NT2/D1 (cell line): ENCODE measurements around the gene INF2.

Experiments
- DNase-seq: peaks from one replicate; pipeline ENCODE4 v3.0.0-alpha.2; 2011; ENCODE audit warnings: low read depth, low spot score
- H3K27me3 ChIP-seq: 2 replicates; pipeline ENCODE4 v1.6.0; 2011; ENCODE audit warnings: mild to moderate bottlenecking; ENCODE audit not compliant: insufficient read length, insufficient read depth
- H3K36me3 ChIP-seq: 2 replicates; pipeline ENCODE4 v1.6.1; 2011; ENCODE audit warnings: mild to moderate bottlenecking, low read length, mixed read lengths; ENCODE audit not compliant: insufficient read depth, insufficient read length
- H3K4me1 ChIP-seq: 2 replicates; pipeline ENCODE4 v1.5.1; 2011; ENCODE audit not compliant: insufficient read depth, insufficient read length
- H3K4me3 ChIP-seq: 2 replicates; pipeline ENCODE4 v1.5.1; 2011; ENCODE audit warnings: low read depth; ENCODE audit not compliant: insufficient read length
- H3K9ac ChIP-seq: 2 replicates; pipeline ENCODE4 v1.6.0; 2011; ENCODE audit warnings: low read depth; ENCODE audit not compliant: insufficient read length
- H3K9me3 ChIP-seq: 2 replicates; pipeline ENCODE4 v1.5.1; 2011; ENCODE audit warnings: mild to moderate bottlenecking, low read length; ENCODE audit not compliant: insufficient read depth
- SUZ12 ChIP-seq: IDR thresholded peaks from 2 replicates; pipeline ENCODE4 v1.6.1; 2011; ENCODE audit not compliant: insufficient read length, insufficient read depth; ENCODE audit errors: extremely low read depth
- YY1 ChIP-seq: IDR thresholded peaks from 2 replicates; pipeline ENCODE4 v1.6.1; 2011; ENCODE audit not compliant: insufficient read length, insufficient read depth
- ZNF274 ChIP-seq: IDR thresholded peaks from 2 replicates; pipeline ENCODE4 v1.6.1; 2011; ENCODE audit warnings: mild to moderate bottlenecking, low read depth, low read length

The INF2 gene

DNA sequence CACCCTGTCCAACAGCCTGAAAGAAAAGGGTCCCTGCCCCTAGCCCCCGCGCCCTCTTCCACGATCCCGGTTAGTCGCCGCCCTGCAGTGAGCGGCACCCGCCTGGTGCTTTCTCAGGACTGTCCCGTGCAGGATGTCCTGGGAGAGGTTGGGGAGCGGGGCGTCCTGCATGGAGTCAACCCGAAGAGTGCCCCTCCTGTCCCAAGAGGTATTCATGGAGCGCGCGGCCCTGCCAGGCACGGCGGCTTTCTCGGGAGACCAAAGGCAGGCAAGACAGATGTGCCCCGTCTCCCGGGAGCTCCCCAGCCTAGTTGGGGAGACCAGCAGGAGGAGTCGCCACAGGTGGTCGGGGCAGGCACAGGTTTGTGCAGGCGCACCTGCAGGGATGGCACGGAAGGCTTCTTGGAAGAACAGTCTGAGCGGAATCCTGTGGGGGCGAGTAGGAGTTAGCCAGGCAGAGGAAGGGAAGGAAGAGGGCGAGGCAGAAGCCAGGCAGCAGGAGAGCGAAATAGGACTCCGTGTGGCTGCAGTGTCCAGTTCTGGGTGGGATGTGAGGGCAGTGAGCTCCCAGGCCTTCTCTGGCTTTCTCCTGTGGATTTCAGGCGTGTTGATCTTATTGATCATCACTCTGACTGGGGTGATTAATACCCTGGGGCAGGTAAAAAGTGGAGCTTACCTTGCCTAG lies 64.3 kb downstream of the INF2 start:
- TF ChIP-seq YY1 (no peak), ZNF274 (no peak), SUZ12 (no peak)
- H3K36me3 ChIP-seq, result peaks cover 47% of the 10 kb centered on the region

DNA sequence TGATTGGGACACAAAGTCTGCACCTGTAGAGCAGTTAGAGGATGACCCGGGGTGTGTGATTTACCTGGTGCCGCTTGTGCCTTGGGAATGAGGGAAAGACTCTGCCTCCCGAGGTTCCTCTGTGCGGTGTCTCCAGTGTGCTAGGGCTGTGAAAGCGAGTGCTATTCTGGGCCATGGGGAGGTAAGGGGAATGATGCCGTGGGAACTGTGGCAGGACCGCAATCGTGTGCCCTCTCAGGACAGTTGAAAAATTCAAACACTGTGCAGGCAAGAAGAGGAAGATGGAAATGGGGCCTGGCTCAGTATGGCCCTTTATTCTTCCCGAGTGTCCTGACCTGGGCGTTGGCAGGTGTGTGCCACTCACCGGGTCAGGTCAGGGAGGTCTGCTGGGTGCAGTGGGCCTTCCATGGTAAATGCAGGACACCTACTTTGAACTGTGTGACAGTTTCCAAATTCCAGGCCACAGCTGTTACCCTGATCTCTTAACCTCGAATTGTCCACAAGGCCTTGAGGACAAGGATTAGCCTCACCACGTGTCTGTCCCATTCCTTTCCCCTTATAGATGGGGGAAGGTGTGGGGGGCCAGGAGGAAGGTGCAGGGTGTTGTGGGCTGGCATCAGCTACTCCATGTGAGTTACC lies 64.9 kb downstream of the INF2 start:
- Histone ChIP-seq H3K27me3 (no peaks in the 10 kb centered on the region), H3K9ac (peak overlapping the region; percentile 99), H3K9me3 (peaks cover 27% of the 10 kb centered on the region; the same call in 1 of the 2 replicates), H3K4me1 (peaks cover 13% of the 10 kb centered on the region), H3K4me3 (peak overlapping the region; percentile 91), H3K36me3 (peaks cover 53% of the 10 kb centered on the region)
- no peak for DNase-seq
- no peak for TF ChIP-seq ZNF274
- TF ChIP-seq SUZ12, result no peak
- TF ChIP-seq YY1, result no peak

More for the DNA sequence above, 64.3 kb downstream of the INF2 start:
- peak overlapping the region; percentile 99 for H3K9ac ChIP-seq
- H3K4me3 ChIP-seq, result peak overlapping the region; percentile 91
- peaks cover 18% of the 10 kb centered on the region for H3K4me1 ChIP-seq
- H3K9me3 ChIP-seq, result peaks cover 27% of the 10 kb centered on the region; the same call in 1 of the 2 replicates
- H3K27me3 ChIP-seq, result no peaks in the 10 kb centered on the region
- DNase-seq, result no peak

GRCh38 chr14:104755621-104756020 lies 66.2 kb downstream of the INF2 start:
- Histone ChIP-seq H3K36me3 (peaks cover 66% of the 10 kb centered on the region), H3K9ac (no peak overlapping the region)
- TF ChIP-seq ZNF274 (no peak), YY1 (no peak), SUZ12 (no peak)

DNA sequence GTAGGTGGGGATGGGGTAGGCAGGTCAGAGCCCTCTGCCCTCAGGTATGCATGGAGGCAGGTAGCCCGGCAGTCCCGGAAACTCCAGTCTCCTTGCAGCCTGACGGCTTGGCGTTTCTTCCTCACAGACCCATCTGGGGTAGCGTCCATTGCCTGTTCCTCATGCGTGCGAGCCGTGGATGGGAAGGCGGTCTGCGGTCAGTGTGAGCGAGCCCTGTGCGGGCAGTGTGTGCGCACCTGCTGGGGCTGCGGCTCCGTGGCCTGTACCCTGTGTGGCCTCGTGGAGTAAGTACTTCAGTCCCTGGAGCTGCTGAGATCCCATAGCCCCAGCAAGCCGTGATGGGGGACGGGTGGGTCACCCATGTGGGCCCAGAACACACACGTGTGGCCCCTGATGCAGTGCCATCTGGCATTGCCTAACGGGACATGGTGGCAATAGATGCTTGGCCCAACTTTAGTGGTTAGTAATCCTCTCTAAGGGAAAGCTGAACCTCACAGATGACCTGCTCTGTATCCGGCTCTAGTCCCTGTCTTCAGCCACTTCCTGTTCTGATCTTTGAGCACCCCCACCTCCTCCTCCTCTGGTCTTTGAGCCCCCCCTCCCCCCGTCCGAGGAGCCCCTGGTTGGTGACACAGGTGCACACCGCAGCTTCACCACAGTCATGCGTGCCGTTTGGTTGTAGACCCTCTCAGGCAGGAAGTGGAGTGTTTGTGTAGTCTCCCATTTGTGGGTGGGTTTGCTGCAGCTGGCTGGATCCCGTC lies 67.2 kb downstream of the INF2 start:
- H3K4me3 ChIP-seq, result no peak overlapping the region
- H3K27me3 ChIP-seq, result no peaks in the 10 kb centered on the region
- DNase-seq, result no peak
- no peak overlapping the region for H3K9ac ChIP-seq
- TF ChIP-seq SUZ12, result no peak
- TF ChIP-seq YY1, result no peak
- TF ChIP-seq ZNF274, result no peak
- H3K4me1 ChIP-seq, result peaks cover 16% of the 10 kb centered on the region
- peaks cover 74% of the 10 kb centered on the region for H3K36me3 ChIP-seq
- peaks cover 5% of the 10 kb centered on the region; the same call in 1 of the 2 replicates for H3K9me3 ChIP-seq

More at GRCh38 chr14:104755621-104756020, 66.2 kb downstream of the INF2 start:
- Histone ChIP-seq H3K4me1 (peaks cover 13% of the 10 kb centered on the region), H3K9me3 (peaks cover 15% of the 10 kb centered on the region; the same call in 1 of the 2 replicates), H3K27me3 (no peaks in the 10 kb centered on the region), H3K4me3 (no peak overlapping the region)
- no peak for DNase-seq

DNA sequence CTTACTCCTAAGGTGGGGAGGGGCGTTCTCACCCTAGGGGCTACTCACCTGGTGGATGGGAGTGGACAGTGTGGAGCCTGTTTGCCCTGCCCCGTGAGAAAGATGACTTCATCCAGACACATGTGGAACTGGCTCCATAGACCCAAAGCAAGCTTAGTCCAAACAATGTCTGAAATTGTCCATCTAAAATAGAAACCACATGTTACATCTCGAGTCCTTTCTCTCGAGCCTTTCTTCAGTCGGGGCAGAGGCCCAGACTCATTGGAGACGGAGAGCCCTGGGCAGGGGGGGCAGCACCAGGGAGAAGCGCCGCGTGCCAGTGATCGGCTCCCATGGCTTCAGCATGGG lies 67.8 kb downstream of the INF2 start:
- Histone ChIP-seq H3K9ac (no peak overlapping the region), H3K4me1 (peaks cover 16% of the 10 kb centered on the region), H3K36me3 (peaks cover 76% of the 10 kb centered on the region), H3K9me3 (no peaks in the 10 kb centered on the region), H3K4me3 (no peak overlapping the region), H3K27me3 (no peaks in the 10 kb centered on the region)
- DNase-seq, result no peak
- TF ChIP-seq SUZ12, result no peak
- no peak for TF ChIP-seq YY1

DNA sequence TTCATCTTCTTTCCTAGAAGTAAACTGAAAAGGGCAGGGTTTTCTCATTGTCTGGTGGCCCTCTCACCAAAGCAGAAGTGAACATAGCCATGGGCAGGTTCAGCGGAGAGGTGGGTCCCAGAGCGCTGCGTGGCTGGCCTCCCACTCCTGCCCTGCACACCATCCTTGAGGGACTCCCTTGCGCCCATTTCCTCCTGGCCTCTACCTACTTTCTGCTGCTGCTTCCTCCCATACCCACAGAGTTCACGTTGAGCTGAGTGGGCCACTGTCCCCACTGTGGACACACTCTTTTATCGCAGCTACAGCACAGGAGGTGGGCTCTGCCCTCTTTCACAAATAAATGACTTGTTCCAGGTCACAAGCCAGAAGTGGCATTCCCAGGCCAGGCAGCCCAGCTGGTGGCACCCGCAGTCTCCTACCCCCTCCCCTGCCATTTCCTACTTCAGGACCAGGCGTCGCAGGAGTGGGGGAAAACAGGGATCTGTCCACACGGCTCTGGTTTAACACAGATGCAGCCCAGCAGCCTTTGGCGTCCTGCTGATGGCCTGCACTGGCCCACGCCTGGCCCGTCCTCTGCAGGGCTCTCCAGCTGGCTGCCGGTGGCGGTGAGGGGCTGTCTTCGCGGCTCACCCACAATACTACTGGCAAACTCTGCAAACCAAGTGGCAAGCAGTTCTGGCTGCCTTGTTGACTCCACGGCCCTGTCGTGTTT lies 68.4 kb downstream of the INF2 start:
- TF ChIP-seq SUZ12 (no peak), YY1 (no peak), ZNF274 (no peak)
- DNase-seq, result no peak
- peaks cover 79% of the 10 kb centered on the region for H3K36me3 ChIP-seq
- no peaks in the 10 kb centered on the region for H3K27me3 ChIP-seq
- H3K9me3 ChIP-seq, result no peaks in the 10 kb centered on the region
- H3K9ac ChIP-seq, result no peak overlapping the region
- peaks cover 16% of the 10 kb centered on the region for H3K4me1 ChIP-seq
- no peak overlapping the region for H3K4me3 ChIP-seq
